Measurements from ENCODE around the gene STAC2.
A peak's percentile ranks its signal among the peaks of the same experiment; 100 is the strongest.

The STAC2 gene

DNA sequence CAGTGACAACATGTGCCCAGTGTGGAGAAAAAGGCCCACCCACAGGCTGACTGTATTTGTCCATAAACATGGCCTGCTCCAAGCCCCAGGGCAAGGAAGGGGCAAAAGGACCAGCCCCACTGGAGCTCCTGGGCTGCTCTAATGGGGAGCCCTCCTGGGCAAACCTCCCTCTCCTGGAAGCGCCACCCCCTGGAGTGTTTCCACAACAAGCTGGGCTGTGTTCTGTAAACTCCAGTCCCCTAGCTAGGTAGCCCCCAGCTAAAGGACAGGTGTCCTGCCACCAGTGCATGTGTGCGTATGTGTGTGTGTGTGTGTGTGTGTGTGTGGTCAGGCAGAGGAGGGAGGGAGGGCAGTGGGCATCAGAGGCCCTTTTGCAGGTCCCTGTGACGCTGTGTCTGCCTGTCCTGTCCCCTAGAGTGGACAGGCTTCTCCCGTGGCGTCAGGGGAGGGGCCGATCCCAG lies 11.3 kb upstream of the STAC2 start:
- no peak overlapping the region for H3K4me3 ChIP-seq
- no peak overlapping the region for H3K27ac ChIP-seq
- H3K36me3 ChIP-seq (ENCODE audit: insufficient read depth, low read length) = no peaks in the 10 kb centered on the region
- no peak overlapping the region for H3K9ac ChIP-seq (ENCODE audit: insufficient read length)
- TF ChIP-seq POLR2AphosphoS5 (IDR thresholded peaks at IDR 0.05; ENCODE audit: borderline replicate concordance, low read depth, low read length) = no peak
- no peak for TF ChIP-seq EZH2 (IDR thresholded peaks at IDR 0.05)
- no peak for TF ChIP-seq FOXP2 (optimal IDR thresholded peaks at IDR 0.05; ENCODE audit: control extremely low read depth, extremely low read length, insufficient read depth)
- no peak for DNase-seq (ENCODE audit: low read depth, low spot score)
- no peaks in the 10 kb centered on the region for H3K9me3 ChIP-seq (ENCODE audit: low read depth, low read length)

DNA sequence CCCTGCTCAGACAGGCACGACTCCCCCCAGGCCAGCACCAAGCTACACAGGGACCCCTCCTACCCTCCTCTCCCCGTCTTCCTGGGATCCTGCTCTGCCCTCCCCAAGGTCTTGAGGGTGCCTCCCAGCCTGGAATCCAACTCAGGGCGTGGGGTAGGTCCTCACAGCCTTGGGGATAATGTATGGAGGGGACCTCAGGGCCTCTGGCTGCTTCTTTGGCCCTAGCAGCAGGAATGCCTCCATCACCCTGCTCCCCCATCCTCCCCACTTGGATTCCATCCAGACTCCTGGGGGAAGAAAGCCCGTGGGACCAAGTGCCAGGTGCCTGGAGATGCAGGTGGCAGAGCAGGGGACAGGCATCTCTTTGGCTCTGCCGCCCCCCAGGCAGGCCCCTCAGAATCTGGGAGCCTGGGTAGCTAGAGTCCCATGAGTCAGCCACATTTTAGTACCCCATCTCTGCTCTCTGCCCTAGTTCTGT lies 10.7 kb upstream of the STAC2 start:
- H3K27ac ChIP-seq = no peak overlapping the region
- no peaks in the 10 kb centered on the region for H3K36me3 ChIP-seq (ENCODE audit: insufficient read depth, low read length)
- H3K4me3 ChIP-seq = no peak overlapping the region

DNA sequence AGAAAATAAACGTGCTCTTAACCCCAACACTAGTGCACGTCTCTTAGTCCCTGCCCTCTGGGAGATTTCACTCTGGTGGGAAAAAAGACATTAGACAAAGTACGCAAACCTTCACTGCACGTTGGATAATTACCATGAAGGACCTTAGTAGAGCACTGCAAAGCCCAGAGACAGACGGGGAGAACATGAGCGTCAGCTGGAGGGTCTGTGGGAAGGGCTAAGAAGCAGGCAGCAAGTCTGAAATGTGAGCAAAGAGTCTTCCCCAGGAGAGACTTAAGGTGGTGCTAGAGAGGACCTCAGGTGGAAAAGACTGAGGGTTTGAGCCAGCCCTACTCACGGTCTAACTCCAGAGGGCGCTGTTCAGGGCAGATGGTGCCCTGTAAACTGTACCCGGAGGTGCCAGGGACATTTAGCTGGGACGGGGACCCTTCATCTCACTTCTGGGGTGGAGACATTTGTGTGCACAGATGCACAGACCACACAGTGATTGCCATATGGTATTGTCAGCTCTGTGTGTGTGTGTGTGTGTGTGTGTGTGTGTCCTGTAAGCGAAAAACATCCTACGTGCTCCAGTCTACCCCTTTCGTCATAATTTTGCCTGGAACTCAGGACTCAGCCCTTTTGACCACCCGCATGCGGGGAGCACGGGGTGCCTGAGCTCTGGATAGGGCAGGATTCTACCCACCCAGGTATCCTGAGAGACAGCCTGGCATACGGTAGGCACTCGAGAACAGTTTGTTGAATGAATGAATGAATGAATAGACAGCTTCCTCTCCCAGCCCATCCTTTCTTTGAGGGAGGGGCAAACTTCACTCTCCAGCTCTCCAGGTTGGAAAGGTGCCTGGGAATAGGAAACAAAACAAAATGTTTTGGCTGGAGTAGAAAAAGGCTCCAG lies 10.1 kb upstream of the STAC2 start:
- DNase-seq (ENCODE audit: low read depth, low spot score) = no peak
- Histone ChIP-seq H3K9me3 (ENCODE audit: low read depth, low read length) (no peaks in the 10 kb centered on the region), H3K36me3 (ENCODE audit: insufficient read depth, low read length) (no peaks in the 10 kb centered on the region), H3K9ac (ENCODE audit: insufficient read length) (no peak overlapping the region), H3K4me3 (no peak overlapping the region), H3K27ac (no peak overlapping the region)
- TF ChIP-seq POLR2AphosphoS5 (IDR thresholded peaks at IDR 0.05; ENCODE audit: borderline replicate concordance, low read depth, low read length) = no peak
- no peak for TF ChIP-seq FOXP2 (optimal IDR thresholded peaks at IDR 0.05; ENCODE audit: control extremely low read depth, extremely low read length, insufficient read depth)
- no peak for TF ChIP-seq EZH2 (IDR thresholded peaks at IDR 0.05)

More for the DNA sequence above, 10.7 kb upstream of the STAC2 start:
- no peak for DNase-seq (ENCODE audit: low read depth, low spot score)
- TF ChIP-seq POLR2AphosphoS5 (IDR thresholded peaks at IDR 0.05; ENCODE audit: borderline replicate concordance, low read depth, low read length) (no peak), FOXP2 (optimal IDR thresholded peaks at IDR 0.05; ENCODE audit: control extremely low read depth, extremely low read length, insufficient read depth) (no peak), EZH2 (IDR thresholded peaks at IDR 0.05) (no peak)
- H3K9me3 ChIP-seq (ENCODE audit: low read depth, low read length) = no peaks in the 10 kb centered on the region
- H3K9ac ChIP-seq (ENCODE audit: insufficient read length) = no peak overlapping the region

DNA sequence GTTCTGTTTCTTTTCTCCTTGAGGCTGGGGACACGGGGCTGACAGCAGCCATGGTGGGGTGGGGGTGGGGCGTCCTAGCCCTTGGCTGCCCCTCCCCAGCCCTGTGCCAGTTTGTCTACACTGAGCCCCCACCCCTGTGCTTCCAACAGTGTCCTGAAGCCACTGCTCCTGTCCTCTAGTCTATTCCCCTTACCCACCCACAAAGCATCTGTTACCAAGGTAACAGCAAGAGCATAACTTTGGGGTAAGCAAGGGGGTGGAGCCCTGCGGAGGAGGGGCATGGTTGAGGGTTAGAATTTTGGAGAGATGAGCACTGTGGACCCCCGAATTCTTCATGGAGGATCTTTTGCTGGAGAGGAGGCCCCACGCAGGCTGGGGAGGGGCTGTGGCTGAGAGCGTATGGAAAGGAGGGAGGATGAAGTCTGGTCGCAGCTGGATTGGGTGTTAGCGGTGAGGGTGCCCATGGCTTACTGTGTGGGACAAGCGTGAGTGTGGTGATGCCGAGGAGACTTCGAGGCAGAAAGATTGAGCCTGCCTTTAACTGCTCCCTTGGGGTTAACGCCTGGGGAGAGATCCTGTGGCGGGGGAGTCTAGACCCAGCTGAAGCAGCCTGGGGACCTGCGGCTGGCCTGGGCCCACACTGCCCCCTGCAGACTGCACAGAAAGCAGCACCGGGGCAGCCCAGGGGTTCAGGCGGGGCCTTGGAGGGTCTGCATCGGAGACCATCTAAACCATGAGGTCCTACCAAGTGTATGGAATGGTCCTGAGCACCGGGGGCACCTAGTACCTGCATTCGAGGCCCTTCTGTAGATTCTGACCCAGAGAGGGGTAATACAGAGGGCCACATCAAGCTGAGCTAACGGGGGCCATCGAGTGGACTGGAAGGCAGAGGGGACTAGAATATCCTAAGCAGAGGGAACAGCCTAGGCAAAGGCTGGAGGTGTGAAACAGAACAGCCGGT lies 6.1 kb upstream of the STAC2 start:
- TF ChIP-seq POLR2AphosphoS5 (IDR thresholded peaks at IDR 0.05; ENCODE audit: borderline replicate concordance, low read depth, low read length) (no peak), FOXP2 (optimal IDR thresholded peaks at IDR 0.05; ENCODE audit: control extremely low read depth, extremely low read length, insufficient read depth) (no peak), EZH2 (IDR thresholded peaks at IDR 0.05) (no peak)

DNA sequence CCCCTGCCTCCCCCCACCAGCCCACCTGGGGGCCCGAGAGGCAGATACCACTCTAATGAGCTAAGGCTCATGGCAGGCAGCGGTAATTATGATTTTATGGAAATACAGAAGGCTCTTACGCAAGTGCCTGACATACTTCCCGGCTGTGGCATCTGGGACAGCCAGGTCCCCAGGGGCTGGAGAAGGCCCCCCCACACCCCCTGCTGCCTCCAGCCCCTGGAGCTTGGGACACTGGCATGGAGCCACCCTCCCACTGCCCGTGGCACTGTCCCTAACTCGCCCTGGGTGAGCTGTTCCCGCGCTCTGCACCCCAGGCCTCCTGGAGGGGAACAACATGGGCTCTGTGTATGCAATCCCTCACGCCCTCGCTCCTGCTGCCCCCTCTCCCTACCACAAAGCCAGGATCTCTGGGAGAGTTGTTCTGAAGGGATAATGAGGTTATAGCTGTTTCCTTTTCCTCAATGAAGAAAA lies 5.4 kb upstream of the STAC2 start:
- Histone ChIP-seq H3K4me3 (peak overlapping the region; percentile 51), H3K9ac (ENCODE audit: insufficient read length) (no peak overlapping the region), H3K27ac (no peak overlapping the region), H3K9me3 (ENCODE audit: low read depth, low read length) (no peaks in the 10 kb centered on the region), H3K36me3 (ENCODE audit: insufficient read depth, low read length) (no peaks in the 10 kb centered on the region)
- no peak for TF ChIP-seq EZH2 (IDR thresholded peaks at IDR 0.05)
- TF ChIP-seq FOXP2 (optimal IDR thresholded peaks at IDR 0.05; ENCODE audit: control extremely low read depth, extremely low read length, insufficient read depth) = no peak
- no peak for TF ChIP-seq POLR2AphosphoS5 (IDR thresholded peaks at IDR 0.05; ENCODE audit: borderline replicate concordance, low read depth, low read length)
- no peak for DNase-seq (ENCODE audit: low read depth, low spot score)

More for the DNA sequence above, 6.1 kb upstream of the STAC2 start:
- no peak overlapping the region for H3K27ac ChIP-seq
- H3K36me3 ChIP-seq (ENCODE audit: insufficient read depth, low read length) = no peaks in the 10 kb centered on the region
- no peaks in the 10 kb centered on the region for H3K9me3 ChIP-seq (ENCODE audit: low read depth, low read length)
- DNase-seq (ENCODE audit: low read depth, low spot score) = no peak
- peak overlapping the region; percentile 51 for H3K4me3 ChIP-seq
- no peak overlapping the region for H3K9ac ChIP-seq (ENCODE audit: insufficient read length)

DNA sequence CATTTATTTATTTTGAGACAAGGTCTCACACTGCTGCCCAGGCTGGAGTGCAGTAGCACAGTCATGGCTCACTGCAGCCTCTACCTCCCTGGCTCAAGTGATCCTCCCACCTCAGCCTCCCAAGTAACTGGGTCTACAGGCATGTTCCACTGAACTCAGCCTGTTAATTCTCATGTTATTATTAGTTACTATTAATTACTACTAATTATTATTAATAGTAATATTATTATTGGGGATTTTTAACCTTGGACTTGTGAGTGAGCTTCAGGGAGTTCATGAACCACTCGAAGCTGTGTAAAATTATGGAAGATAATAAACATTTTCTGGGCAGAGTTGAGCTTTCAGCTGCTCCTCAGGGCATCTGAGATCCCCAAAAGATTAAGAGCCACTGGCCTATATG lies 4.6 kb upstream of the STAC2 start:
- Histone ChIP-seq H3K9me3 (ENCODE audit: low read depth, low read length) (no peaks in the 10 kb centered on the region), H3K36me3 (ENCODE audit: insufficient read depth, low read length) (no peaks in the 10 kb centered on the region), H3K27ac (no peak overlapping the region), H3K4me3 (no peak overlapping the region), H3K9ac (ENCODE audit: insufficient read length) (no peak overlapping the region)
- no peak for TF ChIP-seq EZH2 (IDR thresholded peaks at IDR 0.05)
- TF ChIP-seq POLR2AphosphoS5 (IDR thresholded peaks at IDR 0.05; ENCODE audit: borderline replicate concordance, low read depth, low read length) = no peak
- TF ChIP-seq FOXP2 (optimal IDR thresholded peaks at IDR 0.05; ENCODE audit: control extremely low read depth, extremely low read length, insufficient read depth) = no peak
- no peak for DNase-seq (ENCODE audit: low read depth, low spot score)

DNA sequence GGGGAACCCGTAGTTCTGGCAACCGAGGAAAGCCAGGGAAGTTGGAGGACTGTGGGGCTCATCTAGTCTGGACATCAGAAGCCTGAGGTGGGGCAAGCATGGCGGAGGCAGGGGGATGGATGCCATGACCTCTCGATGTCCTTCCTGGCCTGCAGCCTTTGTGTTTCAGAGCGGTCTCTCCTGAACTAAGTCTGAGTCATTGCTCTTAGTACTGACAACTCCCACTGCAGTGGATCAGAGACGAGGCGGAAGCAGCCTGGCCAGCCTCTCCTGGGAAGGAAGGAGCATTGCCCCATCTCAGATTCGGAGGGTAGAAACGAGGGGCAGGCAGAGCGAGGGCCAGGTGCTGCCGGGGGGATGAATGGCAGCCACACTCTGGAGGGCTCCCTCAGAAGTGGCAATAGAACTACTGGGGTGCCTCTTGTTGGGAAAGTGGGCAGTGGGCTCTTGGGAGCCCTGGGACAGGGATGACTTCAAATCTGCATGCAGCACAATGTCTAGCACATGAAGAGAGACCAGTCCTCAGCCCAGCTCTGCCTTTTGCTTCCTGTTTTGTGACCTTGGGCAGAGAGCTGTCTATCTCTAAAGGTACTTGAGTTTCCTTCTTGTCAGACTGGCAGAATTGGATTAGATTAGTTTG lies 3.6 kb upstream of the STAC2 start:
- H3K36me3 ChIP-seq (ENCODE audit: insufficient read depth, low read length) = no peaks in the 10 kb centered on the region
- no peak overlapping the region for H3K4me3 ChIP-seq
- no peak overlapping the region for H3K9ac ChIP-seq (ENCODE audit: insufficient read length)
- no peak overlapping the region for H3K27ac ChIP-seq
- H3K9me3 ChIP-seq (ENCODE audit: low read depth, low read length) = no peaks in the 10 kb centered on the region
- no peak for DNase-seq (ENCODE audit: low read depth, low spot score)
- no peak for TF ChIP-seq EZH2 (IDR thresholded peaks at IDR 0.05)
- no peak for TF ChIP-seq POLR2AphosphoS5 (IDR thresholded peaks at IDR 0.05; ENCODE audit: borderline replicate concordance, low read depth, low read length)
- TF ChIP-seq FOXP2 (optimal IDR thresholded peaks at IDR 0.05; ENCODE audit: control extremely low read depth, extremely low read length, insufficient read depth) = no peak

Data from SK-N-MC (cell line).